IMR-90 (cell line): Measurements from ENCODE around the gene FZD7. TPM values are rescaled to one million over a fixed set of nuclear protein-coding genes. Genes with fewer than 3 reads are reported as not detected.

Experiments used
- ATAC-seq: fragments of 200-7000 bp; cut with Tn5 transposase; 2 replicates; pipeline ENCODE4 v1.9.1; 2020; ENCODE audit warnings: low read depth, mild to moderate bottlenecking, moderate library complexity
- BruUV-seq: library from RNA; stranded (reverse); fragments of 400-500 nt; replicated peaks from 2 replicates; lab custom pipeline; 2021; lab: Mats Ljungman, UMichigan
- CTCF ChIA-PET: fragments of 300-600 bp; formaldehyde crosslinking; extraction: SDS; loops from one replicate; lab custom pipeline; 2021; ENCODE audit warnings: antibody characterized with exemption; lab: Yijun Ruan, JAX
- POLR2A ChIA-PET: fragments of 300-600 bp; sonication (Branson Sonifier 250); formaldehyde crosslinking; loops from one replicate; lab custom pipeline; 2022; ENCODE audit warnings: antibody characterized with exemption; ENCODE audit not compliant: unreplicated experiment; lab: Charles Lee
- DNase-seq: peaks from one replicate; pipeline ENCODE4 v3.0.0; 2013
- H2AFZ ChIP-seq: replicated peaks from 2 replicates; pipeline ENCODE3; 2013; ENCODE audit warnings: low read length, mild to moderate bottlenecking; ENCODE audit not compliant: poor library complexity
- H2AK5ac ChIP-seq: 2 replicates; pipeline ENCODE4 v1.6.1; 2013; ENCODE audit warnings: low read depth, low read length, inconsistent platforms
- H2AK9ac ChIP-seq: replicated peaks from 2 replicates; pipeline ENCODE3; 2013; ENCODE audit warnings: mild to moderate bottlenecking, low read depth, low read length, moderate library complexity; ENCODE audit not compliant: poor library complexity
- H2BK120ac ChIP-seq: 2 replicates; pipeline ENCODE4 v1.6.1; 2013; ENCODE audit warnings: low read depth, low read length, inconsistent platforms
- H2BK15ac ChIP-seq: 3 replicates; pipeline ENCODE4 v1.6.1; 2013; ENCODE audit warnings: low read depth, low read length, inconsistent platforms
- H2BK20ac ChIP-seq: 2 replicates; pipeline ENCODE4 v1.6.1; 2013; ENCODE audit warnings: low read depth, mild to moderate bottlenecking, inconsistent platforms, low read length, moderate library complexity
- H2BK5ac ChIP-seq: 2 replicates; pipeline ENCODE4 v1.6.1; 2013; ENCODE audit warnings: mild to moderate bottlenecking, low read depth, low read length, inconsistent platforms; ENCODE audit not compliant: poor library complexity, severe bottlenecking
- H3K14ac ChIP-seq: replicated peaks from 2 replicates; pipeline ENCODE4 v1.6.1; 2013; ENCODE audit warnings: low read depth, low read length, inconsistent platforms
- H3K18ac ChIP-seq: 2 replicates; pipeline ENCODE4 v1.6.1; 2013; ENCODE audit warnings: low read depth, low read length, control low read depth
- H3K23ac ChIP-seq: 2 replicates; pipeline ENCODE4 v1.6.1; 2013; ENCODE audit warnings: low read depth, low read length, inconsistent platforms
- H3K27ac ChIP-seq: 2 replicates; pipeline ENCODE4 v1.5.1; 2013; ENCODE audit warnings: mild to moderate bottlenecking, control low read depth, low read length; ENCODE audit not compliant: insufficient read depth
- H3K27me3 ChIP-seq: 2 replicates; pipeline ENCODE4 v1.6.1; 2013; ENCODE audit warnings: low read length; ENCODE audit not compliant: control insufficient read depth, insufficient read depth
- H3K36me3 ChIP-seq: 2 replicates; pipeline ENCODE4 v1.6.1; 2013; ENCODE audit warnings: low read length, mixed read lengths; ENCODE audit not compliant: control insufficient read depth, insufficient read depth
- H3K4ac ChIP-seq: 2 replicates; pipeline ENCODE4 v1.6.1; 2013; ENCODE audit warnings: low read depth, low read length, inconsistent platforms
- H3K4me1 ChIP-seq: 2 replicates; pipeline ENCODE4 v1.6.1; 2013; ENCODE audit warnings: low read length, mixed read lengths; ENCODE audit not compliant: control insufficient read depth, insufficient read depth
- H3K4me2 ChIP-seq: 2 replicates; pipeline ENCODE4 v1.6.1; 2013; ENCODE audit warnings: low read depth, mild to moderate bottlenecking, control low read depth, low read length, moderate library complexity
- H3K4me3 ChIP-seq: 2 replicates; pipeline ENCODE4 v1.5.1; 2013; ENCODE audit warnings: low read depth, mild to moderate bottlenecking, control low read depth, low read length, moderate library complexity; ENCODE audit not compliant: insufficient read depth
- H3K56ac ChIP-seq: 2 replicates; pipeline ENCODE4 v1.6.1; 2013; ENCODE audit warnings: low read length, inconsistent platforms; ENCODE audit not compliant: insufficient read depth; ENCODE audit errors: extremely low read depth
- H3K79me1 ChIP-seq, 2 experiments: 2 replicates each; pipeline ENCODE4 v1.6.1; 2013; ENCODE audit warnings: low read length in 2 of 2, inconsistent platforms in 1 of 2, low read depth in 1 of 2
- H3K9ac ChIP-seq: 2 replicates; pipeline ENCODE4 v1.6.1; 2013; ENCODE audit warnings: low read depth, low read length, control low read depth
- H3K9me1 ChIP-seq: 2 replicates; pipeline ENCODE4 v1.6.1; 2013; ENCODE audit warnings: low read length, inconsistent platforms; ENCODE audit not compliant: insufficient read depth
- H3K9me3 ChIP-seq: 2 replicates; pipeline ENCODE4 v1.6.1; 2013; ENCODE audit warnings: low read length; ENCODE audit not compliant: control insufficient read depth, insufficient read depth
- H4K20me1 ChIP-seq: 2 replicates; pipeline ENCODE4 v1.6.1; 2013; ENCODE audit warnings: low read length, inconsistent platforms; ENCODE audit not compliant: insufficient read depth
- H4K5ac ChIP-seq: 2 replicates; pipeline ENCODE4 v1.6.1; 2013; ENCODE audit warnings: mild to moderate bottlenecking, low read depth, low read length, control low read depth
- H4K8ac ChIP-seq, 2 experiments: 2 replicates each; pipeline ENCODE4 v1.6.1; 2013; ENCODE audit warnings: low read depth in 2 of 2, low read length in 2 of 2, control low read depth in 1 of 2, inconsistent platforms in 1 of 2
- H4K91ac ChIP-seq: 2 replicates; pipeline ENCODE4 v1.6.1; 2013; ENCODE audit warnings: low read depth, low read length, inconsistent platforms; ENCODE audit not compliant: insufficient read depth
- CEBPB ChIP-seq: IDR thresholded peaks from 2 replicates; pipeline ENCODE4 v1.6.1; 2012; ENCODE audit warnings: low read depth, low read length, improper control_type of control experiment
- CHD1 ChIP-seq: IDR thresholded peaks from 2 replicates; pipeline ENCODE4 v1.6.1; 2012; ENCODE audit warnings: low read depth, low read length, improper control_type of control experiment
- FOS ChIP-seq: fragments of 150-350 bp; IDR thresholded peaks from 2 replicates; pipeline ENCODE4 v1.6.1; 2016; ENCODE audit warnings: low read depth, low read length
- MAZ ChIP-seq: IDR thresholded peaks from 2 replicates; pipeline ENCODE4 v1.6.1; 2012; ENCODE audit warnings: low read depth, mild to moderate bottlenecking, low read length, improper control_type of control experiment, moderate library complexity, borderline replicate concordance
- MXI1 ChIP-seq: IDR thresholded peaks from 2 replicates; pipeline ENCODE4 v1.6.1; 2012; ENCODE audit warnings: low read depth, mild to moderate bottlenecking, low read length, moderate library complexity, borderline replicate concordance
- NFE2L2 ChIP-seq: fragments of 150-350 bp; IDR thresholded peaks from 2 replicates; pipeline ENCODE4 v1.6.1; 2016; ENCODE audit warnings: low read depth, mild to moderate bottlenecking, low read length
- RFX5 ChIP-seq: IDR thresholded peaks from 2 replicates; pipeline ENCODE4 v1.8.0; 2012; ENCODE audit warnings: low read depth, mild to moderate bottlenecking, low read length, moderate library complexity
- SMC3 ChIP-seq: fragments of 150-350 bp; IDR thresholded peaks from 2 replicates; pipeline ENCODE4 v1.6.1; 2016; ENCODE audit warnings: low read depth, mild to moderate bottlenecking, antibody characterized with exemption, low read length, moderate library complexity
- WGBS, 2 experiments: methylation state at CpG; one replicate each; pipeline versions ENCODE4 v1.1.5 to v1.1.7; 2013; ENCODE audit warnings: missing lambda C conversion rate in 2 of 2; ENCODE audit not compliant: insufficient read length in 1 of 2; ENCODE audit errors: extremely low coverage in 2 of 2; 5-methylcytosine and 5-hydroxymethylcytosine counted together
- dilution Hi-C: fragments of 300-500 bp; cut with HindIII; formaldehyde crosslinking; loops from one replicate; pipeline ENCODE4 v1.14.3; 2018; ENCODE audit warnings: low sequenced_read_pairs; ENCODE audit not compliant: unreplicated experiment
- in situ Hi-C: fragments of 300-500 bp; cut with MboI; formaldehyde crosslinking; loops from 3 replicates; pipeline ENCODE4 v1.14.3; 2019; ENCODE audit warnings: low sequenced_read_pairs, inconsistent platforms, mixed read lengths
- intact Hi-C: fragments of 100-400 bp; cut with micrococcal nuclease; formaldehyde crosslinking; loops from 2 replicates; pipeline ENCODE4 v1.10.0; 2022
- polyA plus RNA-seq, 3 experiments: library from polyadenylated mRNA; depleted of rRNA; stranded (reverse); fragments of >200 nt; gene quantifications; 2 replicates each; pipeline ENCODE4 v1.2.3, GENCODE V29; 2012; ENCODE audit warnings: low replicate concordance in 1 of 3
- total RNA-seq: library from RNA; depleted of rRNA; stranded (reverse); fragments of >200 nt; gene quantifications from 2 replicates; pipeline ENCODE4 v1.2.3, GENCODE V29; 2012
- TF ChIP-seq, protein P1 (sequence below): fragments of 150-350 bp; IDR thresholded peaks from 2 replicates; pipeline ENCODE4 v1.6.1; 2017; ENCODE audit warnings: mild to moderate bottlenecking, antibody characterized with exemption, low read length, low read depth
- TF ChIP-seq, protein P2 (sequence below): conservative IDR thresholded peaks from 2 replicates; pipeline ENCODE4 v1.5.1; 2012; ENCODE audit warnings: mild to moderate bottlenecking, low read depth, low read length, improper control_type of control experiment

The FZD7 gene
- total and polyA plus RNA-seq, 2 of the 4 experiments (the other 2 are of a cell fraction) = 62.4 to 90.9 TPM

DNA sequence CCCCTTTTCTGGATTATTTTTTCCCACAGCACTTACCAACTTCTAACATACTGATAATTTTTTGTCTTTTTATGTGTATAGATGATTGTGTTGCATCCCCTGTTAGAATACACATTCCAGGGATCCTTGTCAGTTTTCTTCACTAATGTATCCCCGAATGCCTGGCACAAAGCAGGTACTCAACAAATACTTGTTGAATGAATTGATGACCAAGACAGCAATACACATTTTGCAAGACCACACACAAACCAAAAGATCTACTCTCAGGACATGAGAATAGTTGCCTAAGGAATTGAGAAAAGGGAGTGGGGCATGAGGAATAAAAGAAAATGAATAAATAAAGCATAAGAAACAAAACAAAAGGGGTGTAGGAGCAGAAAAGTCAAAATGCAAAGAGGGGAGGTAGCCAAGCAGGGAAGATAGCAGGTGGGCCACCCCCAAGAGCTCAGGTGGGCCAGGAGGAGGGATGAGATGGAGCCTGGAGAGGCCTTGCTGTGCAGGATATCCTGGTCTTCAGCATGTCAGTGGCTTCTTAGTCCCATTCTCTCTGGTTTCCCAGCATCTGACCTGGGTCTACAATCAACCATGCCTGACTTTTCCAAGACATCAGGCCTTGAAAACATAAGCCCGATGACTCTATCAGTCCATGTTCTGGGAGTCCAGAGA is 38.5 kb upstream of the FZD7 start:
- H4K5ac ChIP-seq = no peak overlapping the region
- no peak overlapping the region for H3K9ac ChIP-seq
- H4K8ac ChIP-seq = no peak overlapping the region
- no peaks in the 10 kb centered on the region for H3K27me3 ChIP-seq
- dilution Hi-C loops (no loop called here), intact Hi-C loops (no loop called here), in situ Hi-C loops (no loop called here)
- TF ChIP-seq CEBPB (no peak), RFX5 (no peak), MAZ (no peak), MXI1 (no peak), SMC3 (no peak), FOS (no peak), CHD1 (no peak), NFE2L2 (no peak)
- TF ChIP-seq, protein P1, sequence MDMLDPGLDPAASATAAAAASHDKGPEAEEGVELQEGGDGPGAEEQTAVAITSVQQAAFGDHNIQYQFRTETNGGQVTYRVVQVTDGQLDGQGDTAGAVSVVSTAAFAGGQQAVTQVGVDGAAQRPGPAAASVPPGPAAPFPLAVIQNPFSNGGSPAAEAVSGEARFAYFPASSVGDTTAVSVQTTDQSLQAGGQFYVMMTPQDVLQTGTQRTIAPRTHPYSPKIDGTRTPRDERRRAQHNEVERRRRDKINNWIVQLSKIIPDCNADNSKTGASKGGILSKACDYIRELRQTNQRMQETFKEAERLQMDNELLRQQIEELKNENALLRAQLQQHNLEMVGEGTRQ = no peak
- TF ChIP-seq, protein P2, sequence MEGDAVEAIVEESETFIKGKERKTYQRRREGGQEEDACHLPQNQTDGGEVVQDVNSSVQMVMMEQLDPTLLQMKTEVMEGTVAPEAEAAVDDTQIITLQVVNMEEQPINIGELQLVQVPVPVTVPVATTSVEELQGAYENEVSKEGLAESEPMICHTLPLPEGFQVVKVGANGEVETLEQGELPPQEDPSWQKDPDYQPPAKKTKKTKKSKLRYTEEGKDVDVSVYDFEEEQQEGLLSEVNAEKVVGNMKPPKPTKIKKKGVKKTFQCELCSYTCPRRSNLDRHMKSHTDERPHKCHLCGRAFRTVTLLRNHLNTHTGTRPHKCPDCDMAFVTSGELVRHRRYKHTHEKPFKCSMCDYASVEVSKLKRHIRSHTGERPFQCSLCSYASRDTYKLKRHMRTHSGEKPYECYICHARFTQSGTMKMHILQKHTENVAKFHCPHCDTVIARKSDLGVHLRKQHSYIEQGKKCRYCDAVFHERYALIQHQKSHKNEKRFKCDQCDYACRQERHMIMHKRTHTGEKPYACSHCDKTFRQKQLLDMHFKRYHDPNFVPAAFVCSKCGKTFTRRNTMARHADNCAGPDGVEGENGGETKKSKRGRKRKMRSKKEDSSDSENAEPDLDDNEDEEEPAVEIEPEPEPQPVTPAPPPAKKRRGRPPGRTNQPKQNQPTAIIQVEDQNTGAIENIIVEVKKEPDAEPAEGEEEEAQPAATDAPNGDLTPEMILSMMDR = no peak
- ATAC-seq (no peak), DNase-seq (no peak)
- H3K9me1 ChIP-seq = no peaks in the 10 kb centered on the region; the same call in 1 of the 2 replicates
- H2BK15ac ChIP-seq = no peak overlapping the region
- BruUV-seq = no TSS peak
- H3K56ac ChIP-seq = no peak overlapping the region
- POLR2A ChIA-PET = no interaction called here
- no peak overlapping the region for H3K4me2 ChIP-seq
- H2AFZ ChIP-seq = no peak overlapping the region
- H2BK120ac ChIP-seq = no peak overlapping the region
- H3K14ac ChIP-seq = no peak overlapping the region
- no peak overlapping the region for H3K18ac ChIP-seq
- no peak overlapping the region for H2AK5ac ChIP-seq
- peaks cover 6% of the 10 kb centered on the region for H3K4me1 ChIP-seq
- no peak overlapping the region for H3K4me3 ChIP-seq
- CTCF ChIA-PET = no interaction called here
- no peaks in the 10 kb centered on the region for H4K20me1 ChIP-seq
- no peak overlapping the region for H3K4ac ChIP-seq
- no peak overlapping the region for H2BK20ac ChIP-seq
- no peak overlapping the region for H4K91ac ChIP-seq
- H3K23ac ChIP-seq = no peak overlapping the region
- H2BK5ac ChIP-seq = no peak overlapping the region
- no peaks in the 10 kb centered on the region for H3K79me1 ChIP-seq
- no peak overlapping the region for H2AK9ac ChIP-seq
- H3K36me3 ChIP-seq = no peaks in the 10 kb centered on the region
- WGBS, 2 experiments = no CpG with 5 or more reads among the region's 2 CpGs
- no peak overlapping the region for H3K27ac ChIP-seq
- H3K9me3 ChIP-seq = no peaks in the 10 kb centered on the region
